GM12891 (cell line): ENCODE measurements around the gene RMRP.

ENCODE experiments used
- POLR2A ChIP-seq: IDR thresholded peaks from 2 replicates; pipeline ENCODE4 v1.6.1; 2011; ENCODE audit warnings: low read depth, low read length, control low read depth
- POLR2AphosphoS5 ChIP-seq: IDR thresholded peaks from 2 replicates; pipeline ENCODE4 v1.6.1; 2011; ENCODE audit warnings: low read depth, low read length, control low read depth

- 0 out of 2 replicates have a peak, but pooled peaks have one; percentile 17 for TF ChIP-seq POLR2A
- no peak for TF ChIP-seq POLR2AphosphoS5
These were observed 24.2 kb upstream of the RMRP start for GRCh38 chr9:35682051-35682450.
